Kidney epithelial cell (primary cell): Measurements from ENCODE around the gene FMO2. TPM values are rescaled to one million over a fixed set of nuclear protein-coding genes. Genes with fewer than 3 reads are reported as not detected.

ENCODE experiments used
- DNase-seq: peaks from one replicate; pipeline ENCODE4 v3.0.0-alpha.2; 2010; ENCODE audit warnings: low read depth
- H3K27me3 ChIP-seq: 2 replicates; pipeline ENCODE4 v1.6.0; 2011; ENCODE audit warnings: low read length; ENCODE audit not compliant: control insufficient read depth, insufficient read depth
- H3K36me3 ChIP-seq: 2 replicates; pipeline ENCODE4 v1.5.1; 2011; ENCODE audit warnings: low read length; ENCODE audit not compliant: control insufficient read depth, insufficient read depth
- H3K4me3 ChIP-seq: 2 replicates; pipeline ENCODE4 v1.5.1; 2011; ENCODE audit warnings: low read depth, mild to moderate bottlenecking, control low read depth, low read length
- CTCF ChIP-seq: IDR thresholded peaks from 2 replicates; pipeline ENCODE4 v1.5.1; 2011; ENCODE audit warnings: mild to moderate bottlenecking, moderate library complexity, low read length, control low read depth, inconsistent platforms; ENCODE audit not compliant: insufficient read depth, poor library complexity, severe bottlenecking
- total RNA-seq: library from RNA; depleted of rRNA; stranded (reverse); fragments of >200 nt; gene quantifications from 2 replicates; pipeline ENCODE4 v1.2.3, GENCODE V29; 2015

The FMO2 gene
- total RNA-seq, 1 donor from 2014 or later, result not detected

DNA sequence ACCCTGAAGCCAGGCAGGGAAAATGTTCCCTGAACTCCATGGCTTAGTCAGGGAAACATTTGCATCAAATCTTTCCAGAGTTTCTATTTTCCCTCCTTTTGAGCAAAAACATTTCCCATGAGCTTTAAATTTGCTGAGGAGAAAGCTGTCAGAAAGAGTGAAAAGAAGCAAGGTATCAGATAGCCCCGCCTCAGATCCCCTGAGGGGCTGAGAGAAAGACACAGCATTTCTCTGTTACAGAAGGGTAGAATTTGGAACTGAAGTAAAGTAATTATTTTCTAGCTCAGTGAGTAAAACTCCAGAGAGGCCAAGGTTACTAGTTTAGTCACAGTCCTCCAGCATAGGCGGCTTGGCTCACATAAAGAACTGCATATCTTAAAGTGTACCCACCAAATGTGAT, 73.8 kb downstream of the FMO2 start:
- no peaks in the 10 kb centered on the region for H3K27me3 ChIP-seq
- H3K36me3 ChIP-seq, result no peaks in the 10 kb centered on the region
- TF ChIP-seq CTCF, result no peak
- H3K4me3 ChIP-seq, result no peak overlapping the region
- no peak for DNase-seq

Other genes with a start within 250 kb of the FMO2 start
- gene MROH9, start 249.8 kb upstream of the FMO2 start, total RNA-seq, result not detected in 2 replicates
- not detected in 2 replicates for gene FMO3, start 94.4 kb upstream of the FMO2 start, total RNA-seq
- gene FMO1, start 63.2 kb downstream of the FMO2 start, total RNA-seq, result not detected in 2 replicates
- gene FMO4, start 128.9 kb downstream of the FMO2 start, total RNA-seq, result 0.84 and 1.8 TPM in 2 replicates